H7 (cell line): ENCODE data around the gene MYO5C. TPM values are rescaled to one million over a fixed set of nuclear protein-coding genes. Genes with fewer than 3 reads are reported as not detected.
A peak's percentile ranks its signal among the peaks of the same experiment; 100 is the strongest.
"Not testable (repeated sequence)": the region's sequence is repeated elsewhere in the genome, so short reads cannot be mapped to it uniquely, and the experiment has no call there.

Source experiments
- DNase-seq: peaks from one replicate; pipeline ENCODE4 v3.0.0; 2012
- H3K27me3 ChIP-seq: 2 replicates; pipeline ENCODE4 v1.6.0; 2011; ENCODE audit warnings: mild to moderate bottlenecking, low read length; ENCODE audit not compliant: control insufficient read depth, insufficient read depth
- H3K36me3 ChIP-seq: replicated peaks from 2 replicates; pipeline ENCODE4 v1.5.1; 2011; ENCODE audit warnings: low read length; ENCODE audit not compliant: control insufficient read depth, insufficient read depth
- H3K4me3 ChIP-seq: 2 replicates; pipeline ENCODE4 v1.5.1; 2011; ENCODE audit warnings: low read depth, mild to moderate bottlenecking, control low read depth, low read length, moderate library complexity; ENCODE audit not compliant: insufficient read depth
- total RNA-seq: library from RNA; depleted of rRNA; stranded (reverse); fragments of >200 nt; shearing (Covaris generic); gene quantifications from 2 replicates; pipeline ENCODE4 v1.2.3, GENCODE V29; 2014

MYO5C gene
- total RNA-seq, 1 experiment from 2014 or later = 1.7 TPM

DNA sequence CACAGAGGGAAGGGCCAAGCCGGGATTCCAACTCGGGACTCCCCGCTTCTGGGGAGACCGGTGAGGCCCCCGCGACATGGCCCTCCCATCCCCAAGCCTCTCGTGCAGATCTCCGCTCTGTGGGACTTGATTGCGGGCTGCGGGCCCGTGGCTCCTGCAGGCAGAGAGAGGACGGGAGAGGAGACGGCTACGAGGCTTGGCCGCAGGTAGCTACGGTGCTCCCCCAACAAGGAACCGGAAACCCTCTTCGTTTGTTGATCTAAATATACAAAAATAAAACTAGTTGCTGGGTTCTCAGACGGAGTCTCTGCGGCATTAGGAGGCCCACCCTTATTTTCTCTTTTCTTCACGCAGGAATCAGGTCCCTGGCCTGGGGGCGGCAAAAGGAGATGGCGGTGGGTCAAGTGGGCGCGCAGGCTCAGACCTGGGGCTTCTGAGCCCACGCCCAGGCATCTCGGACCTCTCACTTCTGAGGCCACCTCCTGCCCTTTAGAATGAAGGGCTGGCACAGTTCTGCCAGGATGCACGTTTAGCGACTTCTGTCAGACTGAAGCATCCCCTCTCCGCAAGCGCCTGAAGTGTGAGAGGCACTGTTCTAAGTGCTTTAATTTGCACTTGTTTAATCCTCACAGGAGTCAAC is 115.3 kb downstream of the MYO5C start:
- peaks cover 11% of the 10 kb centered on the region for H3K27me3 ChIP-seq
- DNase-seq = peak; percentile 53

DNA sequence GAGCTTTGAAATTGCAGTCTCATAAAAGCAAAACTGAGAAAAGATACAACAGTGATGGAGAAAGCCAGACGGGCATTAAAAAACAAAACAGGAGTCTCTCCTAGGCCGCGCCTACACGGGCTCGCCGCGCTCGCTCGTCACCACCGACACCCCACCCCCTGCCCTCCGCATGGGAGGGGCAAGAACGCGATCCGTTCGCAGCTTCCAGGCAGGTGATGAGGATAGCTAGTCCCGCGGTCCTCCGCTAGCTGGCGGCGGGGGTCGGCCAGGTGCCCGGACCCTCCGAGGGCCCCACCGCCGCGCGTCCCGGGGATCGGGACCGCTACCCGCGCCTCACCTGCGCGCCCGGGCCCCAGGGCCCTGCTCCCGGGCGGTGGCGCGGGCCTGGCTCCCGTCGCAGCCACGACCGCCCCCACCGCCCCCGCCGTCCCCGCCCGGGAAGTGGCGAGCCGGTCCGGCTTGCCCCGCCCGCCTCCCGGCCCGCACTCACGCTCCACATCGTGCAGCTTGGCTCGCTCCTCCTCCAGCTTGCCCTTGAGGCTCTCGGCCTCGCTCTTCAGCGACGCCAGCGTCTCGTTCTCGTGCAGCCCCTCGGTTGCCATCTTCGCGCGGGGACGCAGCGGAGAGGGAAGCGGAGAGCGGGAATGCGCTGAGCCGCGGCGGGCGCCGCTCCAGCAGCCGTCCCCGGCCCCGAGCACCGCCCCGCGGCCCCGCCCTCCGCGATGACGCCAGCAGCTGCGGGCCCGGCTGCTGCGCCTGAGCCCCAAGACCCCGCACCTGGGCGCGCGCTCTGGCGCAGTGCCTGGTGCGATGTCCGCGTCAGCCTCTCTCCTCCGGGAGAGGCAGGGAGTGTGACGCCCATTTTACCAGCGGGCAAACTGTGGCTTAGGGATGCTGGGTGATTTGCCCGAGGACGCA is 116.1 kb downstream of the MYO5C start:
- Histone ChIP-seq H3K4me3 (peak overlapping the region; percentile 82), H3K36me3 (no peaks in the 10 kb centered on the region), H3K27me3 (peaks cover 11% of the 10 kb centered on the region)
- DNase-seq = peak; percentile 97

More for the DNA sequence above, 115.3 kb downstream of the MYO5C start:
- Histone ChIP-seq H3K36me3 (no peaks in the 10 kb centered on the region), H3K4me3 (peak overlapping the region; percentile 82)

DNA sequence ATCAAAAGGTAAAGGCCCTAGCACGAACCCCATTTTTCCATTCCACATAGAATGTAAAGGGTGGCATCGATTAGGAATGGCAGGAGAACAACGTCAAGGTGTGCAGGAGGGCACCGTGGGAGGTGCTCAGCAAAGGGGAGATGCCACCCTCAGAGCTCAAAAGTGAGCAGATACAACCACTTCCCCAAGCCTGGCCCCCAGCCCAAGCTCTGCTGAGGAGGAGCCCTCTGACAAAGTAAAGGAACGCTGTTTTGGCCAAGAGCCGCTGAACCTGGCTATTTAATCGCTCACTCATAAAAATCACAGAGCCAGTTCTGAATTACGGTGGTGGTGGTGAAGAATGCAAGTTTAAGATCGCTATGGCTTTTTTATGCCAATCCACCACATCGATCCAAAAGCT is 116.8 kb downstream of the MYO5C start:
- H3K27me3 ChIP-seq = peaks cover 11% of the 10 kb centered on the region
- no peaks in the 10 kb centered on the region for H3K36me3 ChIP-seq
- DNase-seq = no peak
- peak overlapping the region; percentile 82 for H3K4me3 ChIP-seq

DNA sequence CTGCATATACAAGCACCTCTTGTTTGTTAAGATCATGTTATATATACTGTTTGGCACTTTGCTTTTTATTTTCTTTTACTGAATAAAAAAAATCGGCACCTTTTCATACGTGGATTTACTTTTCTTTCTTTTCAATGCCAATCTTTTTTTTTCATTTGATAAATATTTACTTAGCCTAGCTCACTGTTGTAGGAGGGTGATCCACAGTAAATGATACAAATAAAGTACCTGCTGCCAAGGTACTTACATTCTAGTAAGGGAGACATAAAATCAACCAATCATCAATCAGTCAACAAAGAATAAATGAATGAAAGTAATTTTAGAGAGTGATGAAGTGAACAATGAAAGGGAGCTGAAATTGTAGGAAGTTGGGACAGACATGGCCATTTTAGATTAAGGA is 122.7 kb downstream of the MYO5C start:
- DNase-seq = no peak
- Histone ChIP-seq H3K36me3 (no peaks in the 10 kb centered on the region), H3K4me3 (no peak overlapping the region), H3K27me3 (no peaks in the 10 kb centered on the region)

DNA sequence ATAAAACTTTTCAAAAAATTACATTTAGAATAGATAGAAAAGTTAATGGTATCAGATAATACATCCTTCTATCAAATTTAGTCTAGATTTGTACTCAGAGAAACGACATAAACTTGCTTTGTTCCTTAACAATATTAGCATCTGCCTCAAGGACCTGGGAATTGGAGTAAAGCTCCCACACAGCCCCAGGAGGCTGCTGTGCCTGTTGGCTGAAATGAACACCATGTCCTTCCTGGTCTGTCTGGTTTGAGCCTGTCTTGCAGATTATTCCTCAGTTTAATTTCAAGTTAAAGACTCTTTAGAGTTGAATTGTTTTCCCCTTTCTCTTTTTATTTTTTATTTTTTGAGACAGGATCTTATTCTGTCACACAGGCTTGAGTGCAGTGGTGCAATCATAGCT is 123.8 kb downstream of the MYO5C start:
- H3K36me3 ChIP-seq = no peaks in the 10 kb centered on the region
- no peak overlapping the region for H3K4me3 ChIP-seq
- no peaks in the 10 kb centered on the region for H3K27me3 ChIP-seq
- no peak for DNase-seq

DNA sequence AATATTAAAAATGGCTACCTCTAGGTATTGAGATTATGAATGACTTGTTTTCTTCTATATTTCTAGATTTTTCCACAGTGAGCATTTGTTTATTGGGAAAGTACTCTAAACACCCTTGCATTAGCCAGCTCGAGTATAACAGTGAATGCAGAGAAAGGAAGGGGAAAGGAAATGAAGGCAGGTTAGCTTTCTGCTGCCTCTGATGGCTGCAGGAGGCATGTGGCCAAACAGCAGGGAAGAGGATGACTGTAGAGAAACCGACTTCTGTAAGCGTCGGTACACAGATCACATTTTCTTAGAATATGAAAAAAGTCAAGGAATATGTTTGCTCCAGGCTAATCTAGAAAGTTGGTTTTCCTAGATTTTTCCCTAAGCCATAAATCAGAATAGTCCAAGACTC is 124.2 kb downstream of the MYO5C start:
- Histone ChIP-seq H3K4me3 (no peak overlapping the region), H3K27me3 (no peaks in the 10 kb centered on the region), H3K36me3 (no peaks in the 10 kb centered on the region)
- no peak for DNase-seq

DNA sequence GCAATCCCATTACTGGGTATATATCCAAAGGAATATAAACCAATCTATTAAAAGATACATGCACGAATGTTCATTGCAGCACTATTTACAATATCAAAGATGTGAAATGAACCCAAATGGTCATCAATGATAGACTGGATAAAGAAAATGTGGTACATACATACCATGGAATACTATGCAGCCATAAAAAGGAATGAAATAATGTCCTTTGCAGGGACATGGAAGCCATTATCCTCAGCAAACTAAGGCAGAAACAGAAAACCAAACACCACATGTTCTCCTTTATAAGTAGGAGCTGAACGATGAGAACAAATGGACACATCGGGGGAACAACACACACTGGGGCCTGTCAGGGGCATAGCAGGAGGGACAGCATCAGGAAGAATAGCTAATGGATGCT is 125.4 kb downstream of the MYO5C start:
- not testable (repeated sequence) for H3K36me3 ChIP-seq, DNase-seq, H3K4me3 ChIP-seq, H3K27me3 ChIP-seq

DNA sequence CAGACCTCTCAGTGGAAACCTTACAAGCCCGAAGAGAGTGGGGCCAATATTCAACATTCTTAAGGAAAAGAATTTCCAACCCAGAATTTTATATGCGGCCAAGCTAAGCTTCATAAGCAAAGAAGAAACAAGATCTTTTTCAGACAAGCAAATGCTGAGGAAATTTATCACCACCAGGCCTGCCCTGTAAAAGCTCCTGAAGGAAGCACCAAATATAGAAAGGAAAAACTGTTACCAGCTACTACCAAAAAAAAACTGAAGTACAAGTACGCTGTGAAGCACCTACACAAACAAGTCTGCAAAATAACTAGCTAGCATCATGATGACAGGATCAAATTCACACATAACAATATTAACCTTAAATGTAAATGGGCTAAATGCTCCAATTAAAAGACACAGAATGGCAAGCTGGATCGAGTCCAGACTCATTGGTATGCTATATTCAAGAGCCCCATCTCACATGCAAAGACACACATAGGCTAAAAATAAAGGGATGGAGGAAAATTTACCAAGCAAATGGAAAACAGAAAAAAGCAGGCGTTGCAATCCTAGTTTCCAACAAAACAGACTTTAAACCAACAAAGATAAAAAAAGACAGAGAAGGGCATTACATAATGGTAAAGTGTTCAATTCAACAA is 130.0 kb downstream of the MYO5C start:
- not testable (repeated sequence) for H3K4me3 ChIP-seq, H3K27me3 ChIP-seq, H3K36me3 ChIP-seq, DNase-seq

DNA sequence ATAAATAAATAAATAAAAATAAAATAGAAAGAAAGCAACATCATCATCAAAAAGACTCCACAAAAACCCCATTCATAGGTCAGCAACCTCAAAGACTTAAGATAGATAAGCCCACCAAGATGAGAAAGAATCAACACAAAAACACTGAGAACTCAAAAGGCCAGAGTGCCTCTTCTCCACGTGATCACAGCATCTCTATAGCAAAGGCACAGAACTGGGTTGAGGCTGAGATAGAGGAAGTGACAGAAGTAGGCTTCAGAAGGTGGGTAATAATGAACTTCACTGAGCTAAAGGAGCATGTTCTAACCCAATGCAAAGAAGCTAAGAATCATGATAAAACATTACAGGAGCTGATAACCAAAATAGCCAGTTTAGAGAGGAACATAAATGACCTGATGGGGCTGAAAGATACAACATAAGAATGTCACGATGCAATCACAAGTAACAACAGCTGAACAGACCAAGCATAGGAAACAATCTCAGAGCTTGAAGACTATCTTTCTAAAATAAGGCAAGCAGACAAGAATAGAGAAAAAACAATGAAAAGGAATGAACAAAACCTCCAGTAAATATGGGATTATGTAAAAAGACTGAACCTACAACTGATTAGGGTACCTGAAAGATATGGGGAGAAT is 130.9 kb downstream of the MYO5C start:
- Histone ChIP-seq H3K27me3 (no peaks in the 10 kb centered on the region), H3K36me3 (no peaks in the 10 kb centered on the region; the same call in 1 of the 2 replicates), H3K4me3 (no peak overlapping the region)
- no peak for DNase-seq

DNA sequence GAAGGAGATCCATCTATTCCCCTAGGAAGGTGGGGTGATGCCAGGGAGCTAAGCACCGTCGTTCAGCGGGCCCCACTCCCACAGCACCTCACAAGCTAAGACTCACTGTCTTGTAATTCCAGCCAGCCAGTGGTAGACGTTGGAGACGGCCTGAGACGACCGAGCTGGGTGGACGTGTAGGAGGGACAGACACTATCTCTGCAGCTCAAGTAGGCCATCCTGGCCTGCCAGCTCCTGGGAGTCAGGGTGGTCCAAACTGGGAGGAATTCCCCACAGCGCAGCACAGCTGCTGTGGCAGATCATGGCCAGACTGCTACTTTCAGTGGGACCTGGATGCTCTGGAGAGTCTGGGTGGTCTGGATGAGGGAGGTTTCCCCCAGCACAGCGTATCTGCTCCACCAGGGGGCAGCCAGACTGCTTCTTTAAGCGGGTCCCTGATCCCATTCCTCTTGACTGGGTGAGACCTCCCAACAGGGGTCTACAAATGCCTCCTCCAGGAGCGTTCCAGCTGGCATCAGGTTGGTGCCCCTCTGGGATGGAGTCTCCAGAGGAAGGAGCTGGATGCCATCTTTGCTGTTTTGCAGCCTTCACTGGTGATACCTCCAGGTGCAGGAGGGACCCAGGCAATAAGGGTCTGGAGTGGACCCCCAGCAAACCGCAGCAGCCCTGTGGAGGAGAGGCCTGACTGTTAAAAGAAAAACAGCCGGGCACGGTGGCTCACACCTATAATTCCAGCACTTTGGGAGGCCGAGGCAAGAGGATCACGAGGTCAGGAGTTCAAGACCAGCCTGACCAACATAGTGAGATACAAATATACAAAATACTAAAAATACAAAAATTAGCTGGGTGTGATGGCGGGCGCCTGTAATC is 132.0 kb downstream of the MYO5C start:
- peak; percentile 70 for DNase-seq
- no peak overlapping the region for H3K4me3 ChIP-seq
- H3K27me3 ChIP-seq = no peaks in the 10 kb centered on the region
- no peaks in the 10 kb centered on the region; the same call in 1 of the 2 replicates for H3K36me3 ChIP-seq

DNA sequence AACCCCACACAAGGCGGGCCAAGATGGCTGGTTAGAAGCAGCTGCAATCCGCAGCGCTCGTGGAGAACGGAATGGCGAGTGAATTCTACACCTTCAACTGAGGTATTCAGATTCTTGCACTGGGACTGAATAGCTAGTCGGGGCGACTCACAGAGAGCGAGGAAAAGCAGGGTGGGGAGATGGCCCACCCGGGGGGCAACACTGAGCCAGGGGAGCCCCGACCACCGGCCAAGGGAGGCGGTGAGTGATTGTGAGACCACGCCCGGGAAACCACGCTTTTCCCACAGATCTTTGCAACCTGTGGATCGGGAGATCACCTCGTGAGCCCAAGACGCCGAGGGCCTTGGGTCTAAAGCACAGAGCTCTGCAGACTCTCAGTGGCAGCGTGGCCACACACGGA is 132.7 kb downstream of the MYO5C start:
- no peak for DNase-seq
- H3K36me3 ChIP-seq = no peaks in the 10 kb centered on the region; the same call in 1 of the 2 replicates

DNA sequence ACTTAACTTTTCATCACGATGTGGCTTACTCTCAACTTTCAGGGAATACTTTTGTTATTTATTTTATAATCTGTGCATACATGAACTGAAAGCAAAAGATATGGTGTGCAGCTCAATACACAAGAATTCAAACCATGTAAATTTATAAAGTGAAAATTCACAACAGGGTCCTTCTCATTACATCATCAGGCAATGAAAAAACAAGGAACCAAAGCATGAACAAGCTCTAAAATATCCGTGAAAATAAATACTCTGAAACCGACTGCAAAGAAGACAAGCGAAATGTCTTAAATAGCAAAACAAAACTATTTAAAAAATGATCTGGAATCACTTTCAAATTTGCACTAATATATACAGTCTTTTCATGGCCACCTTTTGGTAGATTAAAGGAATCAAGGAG is 133.3 kb downstream of the MYO5C start:
- DNase-seq = no peak
- no peak overlapping the region for H3K4me3 ChIP-seq
- H3K27me3 ChIP-seq = no peaks in the 10 kb centered on the region
- H3K36me3 ChIP-seq = no peaks in the 10 kb centered on the region; the same call in 1 of the 2 replicates

More for the DNA sequence above, 132.7 kb downstream of the MYO5C start:
- H3K4me3 ChIP-seq = no peak overlapping the region
- H3K27me3 ChIP-seq = no peaks in the 10 kb centered on the region

DNA sequence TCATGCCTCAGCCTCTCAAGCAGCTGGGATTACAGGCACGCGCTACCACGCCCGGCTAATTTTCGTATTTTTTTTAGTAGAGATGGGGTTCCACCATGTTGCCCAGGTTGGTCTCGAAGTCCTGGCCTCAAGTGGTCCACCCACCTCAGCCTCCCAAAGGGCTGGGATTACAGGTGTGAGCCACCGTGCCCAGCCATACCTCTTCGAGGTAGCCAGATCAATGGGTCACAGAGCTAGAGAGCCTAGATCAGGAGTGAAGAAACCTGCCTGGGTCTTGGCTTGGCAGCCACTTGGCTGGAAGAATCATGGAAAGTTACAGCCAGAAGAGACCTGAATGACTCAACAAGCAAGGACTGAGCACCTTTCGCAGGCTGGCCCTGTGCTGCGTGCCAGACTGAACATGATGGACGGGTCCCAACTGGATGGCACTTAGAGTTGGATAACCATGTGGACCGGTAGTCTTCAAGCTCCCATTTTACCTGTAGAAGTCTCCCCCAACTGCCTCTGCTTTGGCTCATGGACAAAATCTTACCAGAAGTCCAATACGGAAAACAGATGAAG is 134.1 kb downstream of the MYO5C start:
- DNase-seq = no peak
- Histone ChIP-seq H3K36me3 (no peaks in the 10 kb centered on the region; the same call in 1 of the 2 replicates), H3K4me3 (no peak overlapping the region), H3K27me3 (no peaks in the 10 kb centered on the region)
